ENCODE data around the gene PHACTR1. TPM values are rescaled to one million over a fixed set of nuclear protein-coding genes. Genes with fewer than 3 reads are reported as not detected.

Gene PHACTR1
- total and polyA plus RNA-seq, 9 of the 15 experiments (the other 6 are each of a cell fraction or from before 2014, with no cell fraction given): 11.5 to 32.6 (median 22.0) TPM

DNA sequence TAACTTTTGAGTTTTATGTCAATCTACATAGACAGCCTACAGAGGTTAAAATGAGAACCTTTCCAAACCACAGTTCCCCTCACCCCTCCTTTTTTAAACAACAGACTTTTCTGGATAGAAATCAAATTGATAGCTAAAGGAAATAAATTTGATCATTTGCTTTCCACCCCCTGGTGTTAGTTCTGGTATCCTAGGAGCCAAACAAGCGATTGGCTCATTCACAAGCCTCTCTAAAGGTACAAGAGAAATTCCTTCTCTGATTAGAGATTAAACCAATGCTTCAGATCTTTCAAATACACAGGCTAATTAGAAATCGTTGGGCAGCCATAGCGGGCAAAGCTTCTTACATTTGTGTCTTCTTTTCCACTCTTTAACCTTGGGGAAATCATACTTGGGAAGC, 379.5 kb downstream of the PHACTR1 start (continued):
- TF ChIP-seq, protein P1, sequence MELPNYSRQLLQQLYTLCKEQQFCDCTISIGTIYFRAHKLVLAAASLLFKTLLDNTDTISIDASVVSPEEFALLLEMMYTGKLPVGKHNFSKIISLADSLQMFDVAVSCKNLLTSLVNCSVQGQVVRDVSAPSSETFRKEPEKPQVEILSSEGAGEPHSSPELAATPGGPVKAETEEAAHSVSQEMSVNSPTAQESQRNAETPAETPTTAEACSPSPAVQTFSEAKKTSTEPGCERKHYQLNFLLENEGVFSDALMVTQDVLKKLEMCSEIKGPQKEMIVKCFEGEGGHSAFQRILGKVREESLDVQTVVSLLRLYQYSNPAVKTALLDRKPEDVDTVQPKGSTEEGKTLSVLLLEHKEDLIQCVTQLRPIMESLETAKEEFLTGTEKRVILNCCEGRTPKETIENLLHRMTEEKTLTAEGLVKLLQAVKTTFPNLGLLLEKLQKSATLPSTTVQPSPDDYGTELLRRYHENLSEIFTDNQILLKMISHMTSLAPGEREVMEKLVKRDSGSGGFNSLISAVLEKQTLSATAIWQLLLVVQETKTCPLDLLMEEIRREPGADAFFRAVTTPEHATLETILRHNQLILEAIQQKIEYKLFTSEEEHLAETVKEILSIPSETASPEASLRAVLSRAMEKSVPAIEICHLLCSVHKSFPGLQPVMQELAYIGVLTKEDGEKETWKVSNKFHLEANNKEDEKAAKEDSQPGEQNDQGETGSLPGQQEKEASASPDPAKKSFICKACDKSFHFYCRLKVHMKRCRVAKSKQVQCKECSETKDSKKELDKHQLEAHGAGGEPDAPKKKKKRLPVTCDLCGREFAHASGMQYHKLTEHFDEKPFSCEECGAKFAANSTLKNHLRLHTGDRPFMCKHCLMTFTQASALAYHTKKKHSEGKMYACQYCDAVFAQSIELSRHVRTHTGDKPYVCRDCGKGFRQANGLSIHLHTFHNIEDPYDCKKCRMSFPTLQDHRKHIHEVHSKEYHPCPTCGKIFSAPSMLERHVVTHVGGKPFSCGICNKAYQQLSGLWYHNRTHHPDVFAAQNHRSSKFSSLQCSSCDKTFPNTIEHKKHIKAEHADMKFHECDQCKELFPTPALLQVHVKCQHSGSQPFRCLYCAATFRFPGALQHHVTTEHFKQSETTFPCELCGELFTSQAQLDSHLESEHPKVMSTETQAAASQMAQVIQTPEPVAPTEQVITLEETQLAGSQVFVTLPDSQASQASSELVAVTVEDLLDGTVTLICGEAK (IDR thresholded peaks at IDR 0.05): no peak
- TF ChIP-seq, protein P1 (CRISPR knock-in tag; IDR thresholded peaks at IDR 0.05): no peak
- TF ChIP-seq ETV1 (tag; conservative IDR thresholded peaks at IDR 0.05; ENCODE audit: low read depth) (no peak), ZNF253 (CRISPR knock-in tag; conservative IDR thresholded peaks at IDR 0.05) (no peak), RFX7 (CRISPR knock-in tag; IDR thresholded peaks at IDR 0.05) (no peak), ZNF449 (CRISPR knock-in tag; IDR thresholded peaks at IDR 0.05) (no peak), ZNF140 (CRISPR knock-in tag; IDR thresholded peaks at IDR 0.05) (no peak), PPARD (CRISPR knock-in tag; IDR thresholded peaks at IDR 0.05) (no peak), NR4A1 (CRISPR knock-in tag; IDR thresholded peaks at IDR 0.05) (no peak), NR4A1 (tag; IDR thresholded peaks at IDR 0.05) (no peak), CBFA2T3 (IDR thresholded peaks at IDR 0.05) (no peak), CHCHD3 (CRISPR knock-in tag; IDR thresholded peaks at IDR 0.05) (no peak), BCL6 (CRISPR knock-in tag; IDR thresholded peaks at IDR 0.05) (no peak), SMAD3 (CRISPR knock-in tag; conservative IDR thresholded peaks at IDR 0.05) (no peak), ZNF282 (CRISPR knock-in tag; IDR thresholded peaks at IDR 0.05) (no peak)
- TF ChIP-seq, protein P2, sequence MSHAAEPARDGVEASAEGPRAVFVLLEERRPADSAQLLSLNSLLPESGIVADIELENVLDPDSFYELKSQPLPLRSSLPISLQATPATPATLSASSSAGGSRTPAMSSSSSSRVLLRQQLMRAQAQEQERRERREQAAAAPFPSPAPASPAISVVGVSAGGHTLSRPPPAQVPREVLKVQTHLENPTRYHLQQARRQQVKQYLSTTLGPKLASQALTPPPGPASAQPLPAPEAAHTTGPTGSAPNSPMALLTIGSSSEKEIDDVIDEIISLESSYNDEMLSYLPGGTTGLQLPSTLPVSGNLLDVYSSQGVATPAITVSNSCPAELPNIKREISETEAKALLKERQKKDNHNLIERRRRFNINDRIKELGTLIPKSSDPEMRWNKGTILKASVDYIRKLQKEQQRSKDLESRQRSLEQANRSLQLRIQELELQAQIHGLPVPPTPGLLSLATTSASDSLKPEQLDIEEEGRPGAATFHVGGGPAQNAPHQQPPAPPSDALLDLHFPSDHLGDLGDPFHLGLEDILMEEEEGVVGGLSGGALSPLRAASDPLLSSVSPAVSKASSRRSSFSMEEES (CRISPR knock-in tag; IDR thresholded peaks at IDR 0.05): no peak
